8988T (cell line): ENCODE data around the gene HTATIP2.
"Not testable (repeated sequence)": the region's sequence is repeated elsewhere in the genome, so short reads cannot be mapped to it uniquely, and the experiment has no call there.

ENCODE experiments used
- DNase-seq: peaks from one replicate; pipeline ENCODE4 v3.0.0; 2011

The HTATIP2 gene

DNA sequence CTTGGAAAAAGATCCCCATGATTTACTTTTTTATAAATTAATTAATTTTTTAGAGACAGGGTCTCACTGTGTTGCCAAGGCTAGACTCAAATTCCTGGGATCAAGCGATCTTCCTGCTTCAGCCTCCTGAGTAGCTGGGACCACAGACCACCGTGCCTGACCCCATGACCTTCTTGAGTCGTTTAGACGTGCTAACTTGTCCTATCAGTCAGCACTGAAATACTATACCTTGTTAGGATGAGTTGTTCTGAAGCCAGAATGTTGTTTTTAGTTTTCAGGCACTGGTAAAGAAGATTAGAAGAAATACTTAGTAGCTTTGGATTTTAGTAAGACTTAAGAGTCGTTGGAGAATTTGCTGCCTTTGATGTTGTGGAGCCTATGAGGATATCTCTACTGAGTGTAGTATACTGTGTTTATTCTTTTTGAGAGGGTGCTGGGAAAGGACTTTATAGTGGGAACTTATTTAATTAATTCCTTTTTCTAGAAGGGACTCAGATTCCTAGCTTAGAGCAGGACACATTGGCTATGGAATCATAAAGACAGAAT is 8.6 kb downstream of the HTATIP2 start:
- DNase-seq: no peak

GRCh38 chr11:20373147-20373546 is 9.6 kb downstream of the HTATIP2 start:
- DNase-seq: no peak

- no peak for DNase-seq
Measured at GRCh38 chr11:20373568-20374209, 10.2 kb downstream of the HTATIP2 start.

DNA sequence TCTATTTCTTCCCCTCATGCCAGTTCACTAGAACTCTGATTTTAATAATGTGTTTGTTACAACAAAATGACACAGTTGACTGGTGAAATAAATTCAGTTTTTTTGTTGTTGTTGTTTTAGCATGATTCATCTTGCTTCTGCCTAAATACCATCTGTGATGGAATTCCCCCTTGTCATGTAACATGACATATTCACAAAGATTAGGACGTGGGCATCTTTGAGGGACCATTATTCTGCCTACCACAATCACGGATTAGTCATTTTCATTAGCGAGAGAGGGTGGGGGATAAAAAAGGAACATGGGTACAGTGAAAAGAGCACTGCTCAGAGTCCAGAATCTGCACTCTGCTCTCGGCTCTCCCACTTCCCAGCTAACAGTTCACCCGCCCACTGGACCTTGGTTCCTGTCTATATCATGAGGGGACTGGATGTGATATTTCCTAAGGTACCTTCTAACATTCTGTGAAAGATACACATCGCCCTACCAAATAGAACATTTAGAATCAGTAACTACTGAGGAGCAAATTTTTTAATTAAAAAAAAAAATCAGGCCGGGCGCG is 11.3 kb downstream of the HTATIP2 start:
- DNase-seq: no peak

- DNase-seq: no peak
Measured at GRCh38 chr11:20376162-20376730, 12.7 kb downstream of the HTATIP2 start.

GRCh38 chr11:20385996-20386395 is 22.5 kb downstream of the HTATIP2 start:
- DNase-seq: not testable (repeated sequence)

DNA sequence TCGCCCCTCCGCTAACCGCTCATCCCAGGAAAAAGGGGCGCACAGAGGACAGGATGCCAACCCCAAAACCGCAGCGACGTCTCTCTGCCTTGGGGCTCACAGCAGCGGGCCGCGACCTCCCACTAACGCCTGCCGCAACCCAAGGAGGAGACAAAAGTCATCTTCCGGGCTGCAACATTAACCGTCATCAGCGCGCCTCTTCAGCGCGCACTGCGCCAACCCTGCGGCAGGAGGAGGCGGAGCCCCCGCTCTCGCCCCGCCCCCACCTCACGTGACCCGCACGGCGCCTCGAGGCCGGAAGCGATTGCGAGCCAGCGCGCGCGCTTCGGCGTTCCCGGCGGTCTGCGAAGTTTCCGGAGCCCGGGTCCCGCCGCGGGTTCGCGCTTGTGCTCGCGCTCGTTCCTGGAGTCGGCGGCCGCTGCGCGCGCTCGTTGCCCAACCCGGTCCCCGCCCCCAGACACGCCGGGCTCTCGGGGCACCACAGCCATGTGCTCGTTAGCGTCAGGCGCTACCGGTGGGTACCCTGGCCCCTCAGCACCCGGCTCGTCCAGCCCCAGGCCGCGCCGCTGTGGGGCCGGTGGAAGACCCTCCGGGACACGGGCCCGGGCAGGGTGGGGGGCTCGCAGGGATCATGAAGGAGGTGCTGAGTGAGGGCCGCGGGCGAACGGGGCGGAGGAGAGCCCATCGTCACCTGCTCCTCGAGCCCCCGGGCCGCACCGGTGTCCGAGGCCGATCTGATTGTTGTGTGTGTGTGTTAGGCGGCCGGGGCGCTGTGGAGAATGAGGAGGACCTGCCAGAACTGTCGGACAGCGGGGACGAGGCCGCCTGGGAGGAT is 24.0 kb downstream of the HTATIP2 start, which contains the start of gene PRMT3:
Gene PRMT3, plus strand, starts transcription at position 456 of the 835 bp plus-strand sequence. Its CDS starts 31 bp downstream, at position 487.
- peak; percentile 92 for DNase-seq

- no peak for DNase-seq
Measured at GRCh38 chr11:20388096-20389055, 24.9 kb downstream of the HTATIP2 start.

GRCh38 chr11:20397281-20397680 is 33.8 kb downstream of the HTATIP2 start:
- DNase-seq: peak; percentile 24

GRCh38 chr11:20399498-20399897 is 36.0 kb downstream of the HTATIP2 start:
- DNase-seq: no peak

DNA sequence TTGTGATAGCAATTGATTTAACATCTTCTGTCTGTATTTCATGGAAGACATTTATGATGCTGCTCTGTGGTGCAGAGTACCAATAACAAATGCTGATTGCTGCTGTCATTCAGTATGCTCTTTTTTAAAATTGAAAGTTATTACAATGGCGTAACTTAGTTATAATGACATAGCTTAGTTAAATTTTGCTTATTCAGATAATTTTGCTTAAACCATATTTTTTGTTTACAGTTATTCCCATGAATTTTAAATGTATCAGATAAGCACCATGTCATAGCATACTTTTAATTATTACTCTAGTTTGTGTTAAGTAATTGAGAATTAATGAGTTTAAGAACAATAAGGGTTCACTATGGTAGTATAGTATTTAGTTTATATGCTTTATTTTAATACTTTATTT is 39.5 kb downstream of the HTATIP2 start:
- DNase-seq: no peak

DNA sequence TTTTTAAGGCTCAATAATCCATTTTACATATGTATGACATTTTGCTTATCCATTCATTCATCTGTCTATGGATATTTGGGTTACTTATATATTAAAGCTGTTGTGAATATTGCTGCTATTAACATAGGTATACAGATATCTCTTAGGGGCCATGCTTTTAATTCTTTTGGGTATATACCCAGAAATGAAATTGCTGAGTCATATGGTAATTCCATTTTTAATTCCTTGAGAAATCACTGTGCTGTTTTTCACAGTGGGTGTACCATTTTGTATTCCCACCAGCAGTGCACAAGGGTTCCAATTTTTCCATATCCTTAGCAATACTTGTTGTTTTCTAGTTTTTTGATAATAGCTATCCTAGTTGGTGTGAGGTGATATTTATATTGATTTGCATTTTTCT is 43.0 kb downstream of the HTATIP2 start:
- DNase-seq: no peak

DNA sequence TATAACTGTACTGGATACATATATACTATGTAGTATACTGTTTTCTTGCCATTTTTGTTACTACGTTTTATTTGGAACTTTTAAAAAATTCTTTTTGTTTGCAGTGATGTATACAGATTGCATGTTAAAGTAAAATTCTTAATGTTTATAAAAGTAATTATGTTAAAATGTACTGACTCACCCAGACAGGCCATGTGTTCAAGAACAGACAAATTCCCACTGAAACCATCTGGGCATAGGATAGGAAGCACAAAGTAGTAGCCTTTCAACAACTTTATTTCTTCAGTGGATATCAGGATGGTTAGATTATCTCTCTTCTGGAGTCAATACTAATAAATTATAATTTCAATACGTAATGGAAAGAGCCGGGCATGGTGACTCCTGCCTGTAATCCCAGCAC is 43.8 kb downstream of the HTATIP2 start:
- DNase-seq: no peak

- DNase-seq: no peak
Measured at GRCh38 chr11:20415432-20415831, 51.9 kb downstream of the HTATIP2 start.

- no peak for DNase-seq
Measured at GRCh38 chr11:20417771-20418170, 54.3 kb downstream of the HTATIP2 start.

DNA sequence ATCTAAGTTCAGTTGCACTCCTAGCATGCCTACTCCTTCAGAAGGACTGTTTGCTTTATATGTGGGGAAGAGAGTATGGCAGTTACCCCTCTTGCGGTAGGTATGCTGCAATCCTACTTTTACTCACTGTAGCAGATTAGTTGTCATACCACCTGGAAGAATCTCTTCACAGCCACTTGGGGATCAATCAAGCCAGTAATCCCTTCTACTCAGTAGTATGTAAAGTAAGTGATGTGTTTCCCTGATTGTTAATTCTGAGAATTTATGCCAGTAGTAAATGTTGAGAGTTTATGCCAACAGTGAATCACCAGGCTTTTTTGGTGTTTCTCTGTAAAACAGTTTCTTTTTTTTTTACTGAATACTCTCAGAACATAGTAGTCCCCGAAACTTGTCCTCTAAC is 58.4 kb downstream of the HTATIP2 start:
- DNase-seq: no peak

DNA sequence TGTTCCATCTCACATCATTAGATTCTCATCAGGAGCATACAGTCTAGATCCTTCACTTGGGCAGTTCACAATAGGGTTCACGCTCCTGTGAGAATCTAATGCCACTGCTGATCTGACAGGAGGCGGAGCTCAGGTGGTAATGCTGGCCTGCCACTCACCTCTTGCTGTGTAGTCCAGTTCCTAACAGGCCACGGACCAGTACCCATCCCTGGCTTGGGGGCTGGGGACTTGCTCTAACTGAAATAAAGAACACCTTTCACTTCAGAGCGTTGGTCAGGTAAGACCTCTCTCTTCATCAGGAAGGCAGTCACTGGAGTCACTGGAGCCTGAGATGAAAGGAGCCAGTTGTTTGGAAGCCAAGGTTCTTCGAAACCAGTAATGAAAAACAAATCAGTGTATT is 65.7 kb downstream of the HTATIP2 start:
- DNase-seq: no peak
